H1 (cell line): Measurements from ENCODE around the gene MCC. TPM values are rescaled to one million over a fixed set of nuclear protein-coding genes. Genes with fewer than 3 reads are reported as not detected.

ENCODE experiments used
- CTCF ChIA-PET: fragments of 300-600 bp; sonication (Branson Sonifier 250); formaldehyde crosslinking; loops from one replicate; lab custom pipeline; 2021; ENCODE audit not compliant: partially characterized antibody; lab: Charles Lee
- POLR2A ChIA-PET: fragments of 300-600 bp; sonication (Branson Sonifier 250); formaldehyde crosslinking; loops from one replicate; lab custom pipeline; 2021; ENCODE audit warnings: inconsistent platforms; ENCODE audit not compliant: partially characterized antibody; lab: Charles Lee
- DNase-seq, 2 experiments: peaks; one replicate each; pipeline versions ENCODE4 v3.0.0 to v3.0.0-alpha.2; 2010 to 2022; ENCODE audit warnings: low spot score in 2 of 2, low read depth in 1 of 2, mixed read lengths in 1 of 2
- FAIRE-seq: peaks from 2 replicates; lab custom pipeline; 2011; peaks lifted over from hg19 to GRCh38; lab: Jason Lieb, UNC
- H2AFZ ChIP-seq: 2 replicates; pipeline ENCODE4 v1.8.1; 2012; ENCODE audit warnings: low read length, inconsistent platforms
- H2AK5ac ChIP-seq: 2 replicates; pipeline ENCODE4 v1.6.1; 2013; ENCODE audit warnings: low read depth, low read length
- H2BK120ac ChIP-seq: replicated peaks from 2 replicates; pipeline ENCODE3; 2013; ENCODE audit warnings: low read depth, low read length, inconsistent platforms
- H2BK12ac ChIP-seq: 2 replicates; pipeline ENCODE4 v1.6.1; 2013; ENCODE audit warnings: low read depth, low read length
- H2BK15ac ChIP-seq: 2 replicates; pipeline ENCODE4 v1.6.1; 2013; ENCODE audit warnings: low read length
- H2BK20ac ChIP-seq: 2 replicates; pipeline ENCODE4 v1.6.1; 2013; ENCODE audit warnings: low read length
- H2BK5ac ChIP-seq: 2 replicates; pipeline ENCODE4 v1.6.1; 2013; ENCODE audit warnings: low read depth, low read length
- H3K14ac ChIP-seq: 2 replicates; pipeline ENCODE4 v1.6.1; 2013; ENCODE audit warnings: inconsistent platforms; ENCODE audit not compliant: insufficient read length
- H3K18ac ChIP-seq: 2 replicates; pipeline ENCODE4 v1.6.1; 2013; ENCODE audit warnings: low read length; ENCODE audit errors: extremely low read depth
- H3K23ac ChIP-seq: 2 replicates; pipeline ENCODE4 v1.6.1; 2013; ENCODE audit warnings: inconsistent platforms; ENCODE audit not compliant: insufficient read length
- H3K23me2 ChIP-seq: 2 replicates; pipeline ENCODE4 v1.6.1; 2013; ENCODE audit warnings: low read depth, low read length
- H3K27ac ChIP-seq: 2 replicates; pipeline ENCODE4 v1.6.1; 2011; ENCODE audit warnings: low read depth, low read length, inconsistent platforms
- H3K27me3 ChIP-seq, 4 experiments: replicated peaks in 1 of 4; 1 replicate in 1 of 4; 2 replicates in 3 of 4; pipeline versions ENCODE4 v1.6.1 to v1.8.1; 2011 to 2013; ENCODE audit warnings: low read length in 3 of 4, mild to moderate bottlenecking in 3 of 4, inconsistent platforms in 2 of 4, mixed read lengths in 2 of 4, moderate library complexity in 1 of 4; ENCODE audit not compliant: control insufficient read depth in 3 of 4, insufficient read depth in 3 of 4; ENCODE audit errors: extremely low read depth in 1 of 4
- H3K36me3 ChIP-seq, 4 experiments: 2 replicates each; pipeline versions ENCODE4 v1.6.1 to v1.8.1; 2011 to 2013; ENCODE audit warnings: mild to moderate bottlenecking in 4 of 4, low read length in 3 of 4, moderate library complexity in 2 of 4, control low read depth in 1 of 4, inconsistent platforms in 1 of 4; ENCODE audit not compliant: insufficient read depth in 4 of 4, control insufficient read depth in 2 of 4
- H3K4ac ChIP-seq: replicated peaks from 2 replicates; pipeline ENCODE3; 2013; ENCODE audit warnings: low read length, low read depth, mixed read lengths, inconsistent platforms; ENCODE audit not compliant: insufficient read length
- H3K4me1 ChIP-seq, 4 experiments: replicated peaks in 1 of 4; 1 replicate in 1 of 4; 2 replicates in 3 of 4; pipeline versions ENCODE4 v1.6.1 to v1.8.1; 2011 to 2013; ENCODE audit warnings: low read length in 3 of 4, inconsistent platforms in 2 of 4, mixed read lengths in 1 of 4; ENCODE audit not compliant: insufficient read depth in 4 of 4, control insufficient read depth in 3 of 4
- H3K4me2 ChIP-seq, 2 experiments: 2 replicates each; pipeline versions ENCODE4 v1.6.1 to v1.8.1; 2011 to 2013; ENCODE audit warnings: low read depth in 2 of 2, low read length in 2 of 2, control low read depth in 1 of 2, inconsistent platforms in 1 of 2, mild to moderate bottlenecking in 1 of 2; ENCODE audit not compliant: insufficient read depth in 1 of 2
- H3K4me3 ChIP-seq, 4 experiments: fragments of 200-600, 300-600 bp in 1 of 4; sonication (generic), shearing (Covaris generic), sonication (Bioruptor Twin) in 1 of 4; 2 replicates each; pipeline versions ENCODE4 v1.5.1 to v1.8.1; 2011 to 2016; ENCODE audit warnings: low read length in 4 of 4, low read depth in 3 of 4, control low read depth in 2 of 4, inconsistent platforms in 2 of 4, mild to moderate bottlenecking in 2 of 4, mixed read lengths in 1 of 4, moderate library complexity in 1 of 4; ENCODE audit not compliant: insufficient read depth in 2 of 4; ENCODE audit errors: extremely low read depth in 1 of 4
- H3K56ac ChIP-seq: replicated peaks from 2 replicates; pipeline ENCODE3; 2013; ENCODE audit warnings: low read depth, mild to moderate bottlenecking, mixed read lengths, low read length, inconsistent platforms; ENCODE audit not compliant: insufficient read length
- H3K79me1 ChIP-seq: 2 replicates; pipeline ENCODE4 v1.6.1; 2013; ENCODE audit warnings: low read depth, low read length, control low read depth
- H3K79me2 ChIP-seq, 2 experiments: 2 replicates each; pipeline versions ENCODE4 v1.6.1 to v1.8.1; 2012 to 2013; ENCODE audit warnings: low read length in 2 of 2, mild to moderate bottlenecking in 2 of 2, inconsistent platforms in 1 of 2; ENCODE audit not compliant: insufficient read depth in 2 of 2, control insufficient read depth in 1 of 2
- H3K9ac ChIP-seq, 4 experiments: replicated peaks in 1 of 4; 1 replicate in 1 of 4; 2 replicates in 3 of 4; pipeline versions ENCODE4 v1.6.1 to v1.8.1; 2011 to 2013; ENCODE audit warnings: low read depth in 3 of 4, low read length in 3 of 4, control low read depth in 2 of 4, mild to moderate bottlenecking in 2 of 4, moderate library complexity in 2 of 4, inconsistent platforms in 1 of 4; ENCODE audit errors: extremely low read depth in 1 of 4
- H3K9me3 ChIP-seq, 2 experiments: 2 replicates each; pipeline versions ENCODE4 v1.6.1 to v1.8.1; 2012 to 2013; ENCODE audit warnings: mild to moderate bottlenecking in 2 of 2, moderate library complexity in 2 of 2, control low read depth in 1 of 2, inconsistent platforms in 1 of 2, low read depth in 1 of 2, low read length in 1 of 2, mixed read lengths in 1 of 2; ENCODE audit not compliant: insufficient read depth in 2 of 2
- H4K20me1 ChIP-seq, 2 experiments: replicated peaks in 1 of 2; 2 replicates each; pipeline versions ENCODE3 to v1.8.1; 2011 to 2013; ENCODE audit warnings: inconsistent platforms in 2 of 2, low read length in 2 of 2, mild to moderate bottlenecking in 1 of 2; ENCODE audit not compliant: insufficient read depth in 2 of 2, control insufficient read depth in 1 of 2
- H4K5ac ChIP-seq: 2 replicates; pipeline ENCODE4 v1.6.1; 2013; ENCODE audit warnings: low read length, low read depth, mixed read lengths, inconsistent platforms; ENCODE audit not compliant: insufficient read length
- H4K8ac ChIP-seq: 2 replicates; pipeline ENCODE4 v1.8.0; 2013; ENCODE audit warnings: mild to moderate bottlenecking, moderate library complexity, low read length, inconsistent platforms; ENCODE audit not compliant: insufficient read depth; ENCODE audit errors: extremely low read depth
- H4K91ac ChIP-seq: replicated peaks from 2 replicates; pipeline ENCODE3; 2013; ENCODE audit warnings: low read length, mixed read lengths, inconsistent platforms; ENCODE audit not compliant: insufficient read length
- CEBPB ChIP-seq: IDR thresholded peaks from 2 replicates; pipeline ENCODE4 v1.6.1; 2012; ENCODE audit warnings: low read depth, low read length
- CTBP2 ChIP-seq: IDR thresholded peaks from 2 replicates; pipeline ENCODE4 v1.7.0; 2011; ENCODE audit warnings: borderline replicate concordance, mild to moderate bottlenecking, moderate library complexity, mixed read lengths, low read length; ENCODE audit not compliant: insufficient read depth, insufficient read length
- TCF12 ChIP-seq: IDR thresholded peaks from 2 replicates; pipeline ENCODE4 v1.6.1; 2011; ENCODE audit warnings: low read depth, mild to moderate bottlenecking, low read length
- ZNF274 ChIP-seq: IDR thresholded peaks from 2 replicates; pipeline ENCODE4 v1.7.0; 2012; ENCODE audit warnings: low read length, borderline replicate concordance; ENCODE audit errors: extremely low read depth
- WGBS, 2 experiments: shearing (Covaris generic) in 1 of 2; methylation state at CpG; one replicate each; pipeline versions ENCODE4 v1.1.6 to v1.1.7; 2013 to 2015; ENCODE audit warnings: low lambda C conversion rate in 2 of 2, mixed read lengths in 2 of 2, inconsistent platforms in 1 of 2, low coverage in 1 of 2, missing lambda C conversion rate in 1 of 2; ENCODE audit not compliant: insufficient replicate concordance in 2 of 2, insufficient coverage in 1 of 2, insufficient read length in 1 of 2; ENCODE audit errors: extremely low coverage in 1 of 2, missing lambda C conversion rate in 1 of 2; 5-methylcytosine and 5-hydroxymethylcytosine counted together
- polyA plus RNA-seq, 7 experiments: library from polyadenylated mRNA; depleted of rRNA in 3 of 7; stranded (reverse) in 5 of 7; unstranded in 2 of 7; fragments of >200 nt in 5 of 7; fragments of 200-250 nt in 2 of 7; gene quantifications; 1 replicate in 5 of 7; 2 replicates in 1 of 7; 4 replicates in 1 of 7; pipeline versions ENCODE4 v1.2.1 to v1.2.3, GENCODE V29; 2011 to 2013; ENCODE audit warnings: missing spikeins in 2 of 7, mixed read lengths in 2 of 7
- total RNA-seq: library from RNA; stranded (reverse); fragmentation: NEBNext Ultra II Directional; extraction: Animal tissue kit (Norgen Biotek cat#: 25700); gene quantifications from 2 replicates; pipeline ENCODE4 v1.2.1, GENCODE V29; 2021

MCC gene
- total and polyA plus RNA-seq, 2 of the 8 experiments (the other 6 are each of a cell fraction or from before 2014, with no cell fraction given) = 2.6 to 18.3 TPM

DNA sequence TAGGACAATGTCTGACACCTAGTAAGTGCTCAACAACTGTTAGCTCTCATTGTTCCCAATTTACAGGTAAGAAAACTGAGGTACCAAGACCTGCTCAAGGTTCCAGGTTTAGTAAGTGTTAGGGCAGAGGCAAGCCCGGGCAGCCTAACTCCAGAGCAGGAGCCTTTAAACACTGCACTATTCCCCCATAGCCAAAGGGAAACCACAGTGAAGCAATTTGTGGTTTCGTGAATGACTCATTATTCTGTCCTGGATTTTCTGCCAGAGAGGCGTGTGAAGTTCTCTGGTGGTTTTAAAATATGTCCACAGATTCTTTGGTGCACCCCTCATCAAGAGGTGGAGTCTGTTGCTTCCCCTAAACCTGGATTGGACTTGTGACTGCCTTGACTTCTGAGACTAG is 1.0 kb upstream of the MCC start:
- Histone ChIP-seq H3K4ac (no peak overlapping the region), H4K8ac (no peak overlapping the region), H3K4me1 (peaks cover 0 to 4% (median 0%) of the 10 kb centered on the region in 4 experiments; a peak in 1 of 7 replicates), H3K27me3 (peaks cover 0 to 21% (median 18%) of the 10 kb centered on the region in 4 experiments; a peak in 6 of 7 replicates), H3K14ac (no peak overlapping the region), H2AK5ac (no peak overlapping the region), H3K23me2 (peaks cover 12% of the 10 kb centered on the region; the same call in 1 of the 2 replicates), H3K4me2 (peak overlapping the region in 1 of 2 experiments; percentile 99; a peak in 1 of 4 replicates), H3K36me3 (no peaks in the 10 kb centered on the region), H3K4me3 (0 out of 8 replicates have a peak overlapping the region, but pooled peaks of 1 of the 4 experiments have one; percentile 72), H3K79me1 (no peaks in the 10 kb centered on the region), H2BK120ac (no peak overlapping the region), H3K79me2 (no peaks in the 10 kb centered on the region), H3K27ac (no peak overlapping the region), H4K5ac (no peak overlapping the region), H4K20me1 (no peaks in the 10 kb centered on the region), H3K9ac (no peak overlapping the region), H3K56ac (no peak overlapping the region), H2BK15ac (no peak overlapping the region), H4K91ac (no peak overlapping the region), H3K9me3 (peaks cover 21 to 23% of the 10 kb centered on the region in 2 experiments), H2BK12ac (no peak overlapping the region), H3K18ac (no peak overlapping the region), H2BK5ac (no peak overlapping the region), H2BK20ac (no peak overlapping the region), H2AFZ (no peak overlapping the region), H3K23ac (no peak overlapping the region)
- no peak for DNase-seq
- 86% methylated on average over 3 of the region's 3 CpGs; no CpG with 5 or more reads in 1 of the 2 experiments for WGBS, 2 experiments
- TF ChIP-seq TCF12 (no peak), CTBP2 (no peak), CEBPB (no peak), ZNF274 (no peak)
- FAIRE-seq = no peak
- POLR2A ChIA-PET = interaction anchor here (0.6 to 2.2 kb wide), 2 partner anchors 13 to 697 kb away, joined by 3 to 9 read pairs; no protein-coding TSS in a partner anchor
- CTCF ChIA-PET = interaction anchor here (0.8 to 1.6 kb wide), 4 partner anchors 11 to 152 kb away, joined by 3 read pairs; no protein-coding TSS in a partner anchor
